MCF 10A (cell line): Measurements from ENCODE around the gene AHNAK2. TPM values are rescaled to one million over a fixed set of nuclear protein-coding genes. Genes with fewer than 3 reads are reported as not detected.

ENCODE experiments used
- BruUV-seq: library from RNA; stranded (reverse); fragments of 400-500 nt; replicated peaks from 2 replicates; lab custom pipeline; 2021; lab: Mats Ljungman, UMichigan
- CTCF ChIA-PET: fragments of 300-600 bp; sonication (Branson Sonifier 250); formaldehyde crosslinking; extraction: SDS; loops from one replicate; lab custom pipeline; 2021; ENCODE audit warnings: antibody characterized with exemption, inconsistent platforms; lab: Yijun Ruan, JAX
- POLR2A ChIA-PET: fragments of 300-600, 350-650 bp; sonication (Branson Sonifier 250); formaldehyde crosslinking; extraction: SDS; loops from one replicate; lab custom pipeline; 2020; ENCODE audit warnings: antibody characterized with exemption, inconsistent platforms; lab: Yijun Ruan, JAX
- DNase-seq: peaks from one replicate; pipeline ENCODE4 v3.0.0-alpha.2; 2018; ENCODE audit not compliant: unreplicated experiment
- H3K27ac Mint-ChIP-seq: one replicate; pipeline ENCODE4 v1.8.0; 2022; ENCODE audit warnings: mild to moderate bottlenecking, low read depth, mixed read lengths; ENCODE audit not compliant: unreplicated experiment
- H3K27me3 Mint-ChIP-seq: one replicate; pipeline ENCODE4 v1.8.0; 2022; ENCODE audit warnings: mixed read lengths; ENCODE audit not compliant: insufficient read depth, unreplicated experiment
- H3K36me3 Mint-ChIP-seq: one replicate; pipeline ENCODE4 v1.8.0; 2022; ENCODE audit warnings: mild to moderate bottlenecking, moderate library complexity, mixed read lengths; ENCODE audit not compliant: insufficient read depth, unreplicated experiment
- H3K4me1 Mint-ChIP-seq: one replicate; pipeline ENCODE4 v1.8.0; 2022; ENCODE audit warnings: mixed read lengths; ENCODE audit not compliant: insufficient read depth, unreplicated experiment
- H3K4me3 Mint-ChIP-seq: one replicate; pipeline ENCODE4 v1.8.0; 2022; ENCODE audit warnings: mild to moderate bottlenecking, moderate library complexity, mixed read lengths; ENCODE audit not compliant: unreplicated experiment
- H3K9me3 Mint-ChIP-seq: one replicate; pipeline ENCODE4 v1.8.0; 2022; ENCODE audit warnings: mixed read lengths; ENCODE audit not compliant: unreplicated experiment
- CTCF ChIP-seq: fragments of 200-600 bp; IDR thresholded peaks from one replicate; pipeline ENCODE4 v1.8.0; 2022; ENCODE audit warnings: antibody characterized with exemption, mild to moderate bottlenecking; ENCODE audit not compliant: unreplicated experiment
- intact Hi-C: fragments of 100-400 bp; cut with micrococcal nuclease; formaldehyde crosslinking; loops from 2 replicates; pipeline ENCODE4 v1.14.1; 2022
- total RNA-seq: library from RNA; stranded (reverse); gene quantifications from 2 replicates; pipeline ENCODE4 v1.2.3, GENCODE V29; 2022

AHNAK2 gene
- total RNA-seq, 1 experiment from 2014 or later, result 218 TPM

GRCh38 chr14:105026033-105026785, 48.0 kb upstream of the AHNAK2 start:
- POLR2A ChIA-PET, result interaction anchor here (0.7 to 18.5 kb wide), 8 partner anchors 10 to 54 kb away, joined by 3 to 636 read pairs (median 4); partner anchors contain the start of gene CLBA1
- CTCF ChIA-PET, result interaction anchor here (0.5 to 5.2 kb wide), 6 partner anchors 9 to 185 kb away, joined by 3 to 44 read pairs (median 3); no protein-coding TSS in a partner anchor

GRCh38 chr14:105025429-105025828, 47.3 kb upstream of the AHNAK2 start:
- Mint-ChIP-seq H3K4me1 (peaks cover 23% of the 10 kb centered on the region), H3K4me3 (no peak overlapping the region), H3K9me3 (no peaks in the 10 kb centered on the region), H3K27me3 (no peaks in the 10 kb centered on the region), H3K36me3 (no peaks in the 10 kb centered on the region), H3K27ac (peak overlapping the region; percentile 75)
- intact Hi-C loops, result no loop called here
- ChIA-PET CTCF (interaction anchor here (0.6 to 5.2 kb wide), 4 partner anchors 17 to 51 kb away, joined by 3 to 44 read pairs (median 4); no protein-coding TSS in a partner anchor), POLR2A (interaction anchor here (0.6 to 18.5 kb wide), 7 partner anchors 9 to 170 kb away, joined by 3 to 636 read pairs (median 4); partner anchors contain the start of gene AHNAK2)
- no TSS peak for BruUV-seq
- no peak for TF ChIP-seq CTCF
- DNase-seq, result no peak

More at GRCh38 chr14:105026033-105026785, 48.0 kb upstream of the AHNAK2 start:
- BruUV-seq, result no TSS peak
- Mint-ChIP-seq H3K27ac (peak overlapping the region; percentile 64), H3K27me3 (no peaks in the 10 kb centered on the region), H3K4me3 (peak overlapping the region; percentile 24), H3K9me3 (no peaks in the 10 kb centered on the region), H3K36me3 (no peaks in the 10 kb centered on the region), H3K4me1 (peaks cover 23% of the 10 kb centered on the region)
- peak; percentile 68 for DNase-seq
- no peak for TF ChIP-seq CTCF
- intact Hi-C loops, result no loop called here

GRCh38 chr14:105023791-105024480, 45.8 kb upstream of the AHNAK2 start:
- TF ChIP-seq CTCF, result no peak
- Mint-ChIP-seq H3K36me3 (peaks cover 9% of the 10 kb centered on the region), H3K4me1 (peaks cover 23% of the 10 kb centered on the region), H3K4me3 (peak overlapping the region; percentile 94), H3K27ac (peak overlapping the region; percentile 75), H3K27me3 (no peaks in the 10 kb centered on the region), H3K9me3 (no peaks in the 10 kb centered on the region)
- intact Hi-C loops, result loop anchor here (1.0 kb wide), 1 partner anchor 51 kb away; no protein-coding TSS in a partner anchor
- BruUV-seq, result no TSS peak
- ChIA-PET CTCF (interaction anchor here (1.0 kb wide), 1 partner anchor 49 kb away, joined by 3 read pairs; no protein-coding TSS in a partner anchor), POLR2A (interaction anchor here (0.9 to 18.5 kb wide), 8 partner anchors 9 to 64 kb away, joined by 4 to 636 read pairs (median 6); partner anchors contain the start of gene AHNAK2)
- peak; percentile 66 for DNase-seq
